Measurements from ENCODE around the gene GP1BB.

The GP1BB gene

DNA sequence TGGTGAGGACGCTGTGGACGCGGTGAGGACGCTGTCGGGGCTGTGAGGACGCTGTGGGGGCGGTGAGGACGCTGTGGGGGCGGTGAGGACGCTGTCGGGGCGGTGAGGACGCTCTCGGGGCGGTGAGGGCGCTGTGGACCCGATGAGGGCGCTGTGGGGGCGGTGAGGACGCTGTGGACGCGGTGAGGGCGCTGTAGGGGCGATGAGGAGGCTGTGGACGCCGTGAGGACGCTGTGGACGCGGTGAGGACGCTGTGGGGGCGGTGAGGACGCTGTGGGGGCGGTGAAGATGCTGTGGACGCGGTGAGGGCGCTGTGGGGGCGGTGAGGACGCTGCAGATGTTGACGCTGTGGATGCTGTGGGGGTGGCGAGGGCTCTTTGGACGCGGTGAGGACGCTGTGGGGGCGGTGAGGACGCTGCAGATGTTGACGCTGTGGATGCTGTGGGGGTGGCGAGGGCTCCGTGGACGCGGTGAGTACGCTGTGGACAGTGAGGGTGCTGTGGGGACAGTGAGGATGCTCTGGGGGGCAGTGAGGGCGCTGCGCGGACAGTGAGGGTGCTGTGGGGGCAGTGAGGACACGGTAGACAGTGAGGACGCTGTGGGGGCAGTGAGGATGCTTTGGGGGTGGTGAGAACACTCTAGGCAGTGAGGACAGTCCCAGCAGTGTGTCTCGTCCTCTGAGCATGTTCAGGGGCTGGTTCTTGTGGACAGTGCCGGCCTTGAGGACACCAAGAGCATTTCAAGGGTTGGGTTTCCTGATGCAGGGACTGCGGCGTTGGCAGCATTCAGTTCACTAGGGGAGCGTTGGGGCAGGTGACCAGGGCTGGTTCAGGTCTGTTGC, 4.2 kb downstream of the GP1BB start:
- no peak for DNase-seq

DNA sequence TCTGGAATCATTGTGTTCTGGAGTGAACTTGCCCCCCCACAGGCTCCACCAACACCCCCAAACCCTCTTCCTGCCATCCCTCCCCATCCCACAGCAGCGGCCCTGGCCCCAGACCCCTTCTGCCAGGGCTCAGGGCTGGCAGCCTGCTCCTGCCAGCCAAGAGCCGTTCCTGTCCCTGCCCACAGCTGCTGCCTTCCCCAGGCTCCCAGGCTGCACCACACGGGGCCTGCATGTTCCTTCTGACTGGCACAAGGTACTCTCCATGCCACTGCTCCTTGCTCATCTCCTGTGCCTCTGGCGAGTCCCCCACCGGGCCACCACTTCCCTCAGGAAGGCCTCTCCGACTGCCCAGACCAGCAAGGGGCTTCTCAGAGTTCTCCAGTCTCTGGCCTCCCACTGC, 4.9 kb downstream of the GP1BB start:
- no peak for DNase-seq

DNA sequence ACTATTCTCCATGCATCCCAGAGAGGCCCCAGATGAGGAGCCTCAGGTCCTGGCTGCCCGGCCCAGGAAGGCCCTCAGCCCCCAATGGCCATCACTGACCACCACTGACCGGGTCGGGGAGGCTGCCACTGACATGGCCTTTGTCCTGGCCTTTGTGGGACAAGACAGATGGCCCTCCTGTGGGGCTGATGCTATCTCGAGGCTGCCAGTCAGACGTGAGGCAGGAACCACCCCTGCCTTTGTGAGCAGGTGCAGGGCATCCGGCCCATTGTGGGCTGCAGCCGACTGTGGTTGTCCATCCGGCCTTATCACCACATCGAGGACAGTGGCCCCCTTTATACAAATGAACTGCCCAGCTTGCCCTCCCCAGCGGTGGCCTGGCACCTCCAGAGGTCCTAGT, 5.5 kb downstream of the GP1BB start:
- no peak for DNase-seq

DNA sequence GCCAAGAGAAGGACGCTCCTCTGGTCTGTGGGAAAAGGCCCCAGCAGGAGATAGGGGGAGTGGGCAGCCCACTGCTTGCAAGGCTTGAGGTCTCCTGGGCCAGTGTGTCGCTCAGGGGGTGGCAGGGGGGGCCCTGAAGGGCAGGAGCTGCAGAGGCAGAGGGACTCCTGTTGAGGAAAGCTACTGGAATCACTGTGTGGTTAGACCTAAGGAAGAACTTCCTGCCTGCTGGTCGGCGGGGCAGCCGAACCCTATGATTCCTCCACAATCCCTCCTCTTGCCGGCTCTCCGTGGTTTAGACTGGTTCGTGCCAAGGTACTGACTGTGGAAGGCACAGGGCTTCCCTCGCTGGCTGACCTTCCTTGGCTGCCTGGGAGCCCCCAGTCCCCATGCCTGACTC, 6.2 kb downstream of the GP1BB start:
- no peak for DNase-seq

DNA sequence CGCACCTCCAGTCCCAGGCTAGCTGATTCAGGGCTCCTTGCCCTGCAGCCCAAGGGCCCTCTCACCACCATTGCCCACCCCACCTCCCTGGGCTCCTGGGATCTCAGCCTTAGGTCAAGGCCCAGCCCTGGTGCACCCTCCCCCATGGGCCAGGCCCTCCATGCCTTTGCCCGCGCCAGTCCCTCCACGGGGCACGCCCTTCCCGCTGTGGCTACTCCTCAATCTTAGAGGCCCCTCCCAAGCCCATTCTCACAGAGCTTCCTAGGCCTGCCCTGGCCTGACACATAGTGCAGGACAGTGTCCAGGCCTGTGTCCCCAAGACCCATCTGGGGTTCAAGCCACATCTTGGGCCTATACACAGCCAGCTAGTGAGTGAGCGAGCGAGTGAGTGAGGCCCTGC, 6.9 kb downstream of the GP1BB start:
- no peak for DNase-seq

DNA sequence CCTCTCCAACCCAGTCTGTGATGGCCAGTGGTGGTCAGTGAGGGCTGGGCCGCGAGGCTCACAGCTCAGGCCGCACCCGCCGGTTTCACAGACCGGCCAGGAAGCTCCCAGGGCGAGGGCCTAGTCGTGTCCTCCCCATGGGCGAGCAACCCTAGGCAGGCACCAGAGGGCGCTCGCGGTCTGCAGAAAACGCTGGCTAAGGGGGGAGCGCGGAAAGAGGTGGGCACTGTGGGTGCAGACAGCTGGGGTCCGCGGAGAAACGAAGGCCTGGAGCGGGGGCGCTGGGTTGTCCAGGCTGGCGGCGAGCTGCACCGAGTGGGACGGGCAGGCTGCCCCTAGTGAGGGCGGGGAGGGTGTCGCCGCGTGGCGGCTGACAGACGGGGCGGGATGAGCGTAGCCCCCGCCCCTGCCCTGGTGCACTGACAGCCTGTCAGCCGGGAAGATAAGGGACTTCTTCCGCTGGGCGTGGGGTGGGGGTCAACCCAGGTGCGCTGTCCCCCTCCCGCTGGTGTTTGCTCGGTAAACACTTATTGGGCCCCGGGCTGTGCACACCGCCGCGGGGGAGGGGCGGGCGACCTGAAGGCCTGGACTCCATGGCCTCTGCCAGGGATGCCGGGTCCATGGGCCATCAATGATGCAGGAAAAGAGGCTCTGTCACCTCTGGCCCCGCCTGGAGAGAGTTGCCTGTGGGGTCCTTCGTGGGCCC, 7.5 kb downstream of the GP1BB start:
- DNase-seq = peak; percentile 95

DNA sequence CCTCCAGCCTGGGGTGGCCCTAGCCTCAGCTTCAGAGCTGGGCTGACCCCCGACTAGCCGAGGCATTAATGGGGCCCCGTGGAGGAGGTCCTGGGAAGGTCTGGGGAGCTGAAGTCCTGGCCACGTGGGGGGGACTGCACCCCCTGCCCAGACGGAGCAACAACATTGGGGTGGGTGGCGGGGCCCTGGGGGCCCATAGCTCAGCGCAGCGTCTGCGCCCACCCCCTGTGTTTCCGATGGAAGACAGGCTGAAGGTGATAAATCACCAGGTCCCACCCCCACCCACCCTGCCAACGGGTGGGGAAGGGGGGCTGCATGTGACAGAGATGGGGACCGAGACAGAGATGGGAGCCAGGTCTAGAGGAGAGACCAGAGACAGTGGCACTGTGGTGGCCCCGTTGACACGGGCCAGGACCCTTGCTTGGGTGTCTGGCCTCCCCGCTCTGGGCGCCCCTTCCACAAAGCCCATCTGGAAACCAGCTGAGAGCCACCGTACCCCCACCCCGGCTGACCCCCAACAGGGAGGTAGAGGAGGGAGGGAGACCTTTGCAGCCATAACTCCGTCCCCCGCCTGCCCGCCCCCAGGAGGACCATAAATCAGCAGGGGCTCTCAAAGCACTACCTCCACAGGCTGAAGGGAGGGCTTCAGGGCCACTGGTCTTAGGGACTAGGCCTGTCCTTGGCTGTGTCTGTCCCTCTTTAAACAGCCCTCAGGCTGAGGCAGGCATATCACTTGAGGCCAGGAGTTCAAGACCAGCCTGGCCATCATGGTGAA, 8.2 kb downstream of the GP1BB start:
- no peak for DNase-seq

DNA sequence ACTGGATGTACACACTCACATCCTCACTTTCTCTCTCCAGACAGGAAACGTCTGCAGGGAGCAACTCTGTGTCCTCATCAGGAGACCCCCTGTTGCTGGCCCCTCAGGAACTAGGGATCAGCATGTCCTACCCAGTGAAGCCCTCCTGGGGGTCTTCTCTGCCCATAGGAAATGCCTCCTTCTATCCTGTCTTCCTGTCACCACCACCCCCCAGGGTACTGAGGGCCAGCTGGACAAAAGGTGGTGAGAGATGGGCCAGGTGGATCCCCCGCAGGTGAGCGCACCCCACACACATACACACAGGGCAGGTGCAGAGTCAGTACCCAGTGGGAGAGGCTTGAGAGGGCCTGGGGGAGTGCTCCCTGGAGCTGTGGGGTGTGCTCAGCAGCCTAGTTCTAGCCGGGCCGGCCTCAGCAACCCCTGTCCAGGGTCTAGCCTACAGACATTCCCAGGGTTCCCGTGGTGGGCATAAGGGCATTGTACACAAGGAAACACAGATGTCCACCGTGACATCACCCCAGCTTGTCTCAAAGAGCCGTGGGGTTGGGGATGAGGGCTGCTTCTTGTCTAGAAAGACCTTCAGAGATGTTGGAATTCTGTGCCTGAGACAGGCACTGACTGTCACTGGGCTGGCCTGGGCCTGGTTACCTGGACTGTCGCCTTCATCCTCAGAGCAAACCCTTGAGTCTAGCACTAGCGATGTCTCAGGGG, 9.2 kb downstream of the GP1BB start:
- DNase-seq = no peak

DNA sequence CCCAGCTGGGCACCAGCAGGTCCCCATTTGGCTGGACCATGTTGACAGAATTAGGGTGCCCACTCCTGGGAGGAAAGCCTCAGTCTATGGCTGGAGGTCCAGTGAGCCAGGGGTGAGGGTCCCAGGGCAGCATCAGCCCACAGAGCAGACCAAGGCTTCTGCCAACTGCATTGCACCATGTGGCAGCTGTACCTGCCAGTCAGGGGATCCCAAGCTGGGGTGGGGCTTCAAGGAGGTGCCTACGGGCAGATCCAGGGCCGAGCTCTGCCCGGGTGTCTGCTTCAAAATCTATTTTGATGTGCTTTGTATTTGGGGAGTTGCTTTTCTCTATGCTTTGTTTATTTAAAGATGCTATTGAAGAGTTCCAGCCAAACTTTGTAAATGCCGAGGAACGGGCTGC, 10.4 kb downstream of the GP1BB start:
- no peak for DNase-seq

DNA sequence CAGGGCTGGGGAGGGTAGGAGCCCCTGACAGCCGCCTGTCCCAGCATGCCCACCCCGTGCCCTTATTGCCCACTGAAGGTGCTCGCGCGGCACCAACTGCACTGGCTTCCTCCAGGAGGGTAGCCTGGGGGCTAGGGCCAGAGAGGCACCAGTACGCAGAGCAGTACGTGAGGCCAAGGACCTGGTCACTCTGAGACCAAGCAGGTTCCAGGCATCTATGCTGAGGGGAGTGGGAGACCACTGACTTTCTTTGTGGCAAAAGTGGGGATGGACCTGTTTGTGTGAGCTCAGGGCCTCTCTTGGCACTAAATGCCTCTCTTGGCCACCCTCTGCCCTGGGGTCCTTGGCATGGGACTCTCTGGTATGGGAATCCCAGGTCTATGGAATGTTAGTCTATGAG, 10.8 kb downstream of the GP1BB start:
- DNase-seq = no peak

DNA sequence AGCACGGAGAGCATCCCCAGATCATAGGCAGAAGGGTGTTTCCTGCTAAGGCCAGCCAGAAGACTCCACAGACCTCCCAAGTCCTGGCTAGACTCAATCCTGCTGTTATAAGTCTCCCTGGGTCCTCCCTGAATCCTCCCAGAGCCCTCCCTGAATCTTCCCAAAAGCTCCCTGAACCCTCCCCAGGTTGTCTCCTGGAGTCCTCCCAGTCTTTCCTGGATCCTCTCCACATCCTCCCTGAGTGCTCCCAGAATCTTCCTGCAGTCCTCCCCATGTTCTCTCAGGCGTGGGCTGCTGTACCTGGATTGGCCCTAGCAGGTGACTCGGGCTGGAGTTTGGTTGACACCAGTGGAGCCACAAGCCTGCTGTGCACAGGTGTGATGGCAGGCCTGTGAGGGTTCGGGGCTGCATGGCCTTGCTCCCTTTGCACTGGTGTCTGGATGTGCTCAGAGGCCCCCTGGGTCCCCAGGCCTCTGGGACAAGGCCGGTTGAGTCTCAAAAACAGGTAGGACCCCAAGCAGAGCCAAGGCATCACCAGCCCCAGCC, 11.6 kb downstream of the GP1BB start:
- DNase-seq = no peak

DNA sequence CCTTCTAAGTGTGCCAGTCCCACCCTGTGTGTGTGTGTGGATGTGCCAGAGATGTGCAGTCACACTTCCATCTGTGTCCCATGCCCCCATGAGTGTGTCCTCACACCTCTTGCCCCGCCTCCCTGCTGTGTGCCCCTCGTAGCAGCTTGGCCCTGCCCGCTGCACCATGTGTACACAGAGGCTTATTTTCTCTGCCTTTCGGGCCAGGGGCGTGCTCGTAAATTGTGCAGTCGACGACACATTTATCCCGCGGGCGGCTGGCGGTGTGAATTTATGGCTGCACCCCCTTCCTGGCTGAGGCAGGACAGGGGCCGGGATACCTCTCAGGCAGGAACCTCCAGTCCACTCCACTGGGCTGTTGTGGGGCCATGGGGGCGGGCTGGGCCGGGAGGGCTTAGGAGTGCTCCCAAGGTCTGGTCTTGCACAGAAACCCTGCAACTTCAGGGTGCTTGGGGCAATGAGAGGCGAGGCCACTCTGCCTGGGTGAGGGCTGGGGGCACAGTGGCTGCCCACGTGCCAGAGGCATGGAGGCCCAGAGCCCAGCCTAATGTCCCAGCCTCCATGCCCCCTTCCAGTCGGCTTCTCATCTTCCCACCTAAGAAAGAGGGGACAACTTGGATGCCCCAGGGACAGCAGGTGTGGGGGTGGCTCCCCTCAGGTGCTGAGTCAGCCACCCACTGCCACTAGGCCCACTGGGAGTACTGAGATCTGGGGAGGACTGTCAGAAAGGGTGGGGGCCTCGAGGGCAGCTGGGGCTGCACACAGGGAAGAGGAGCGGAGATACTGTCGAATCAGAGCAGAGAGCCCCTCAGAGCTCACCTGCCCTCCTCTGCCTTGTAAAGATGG, 12.5 kb downstream of the GP1BB start:
- no peak for DNase-seq

DNA sequence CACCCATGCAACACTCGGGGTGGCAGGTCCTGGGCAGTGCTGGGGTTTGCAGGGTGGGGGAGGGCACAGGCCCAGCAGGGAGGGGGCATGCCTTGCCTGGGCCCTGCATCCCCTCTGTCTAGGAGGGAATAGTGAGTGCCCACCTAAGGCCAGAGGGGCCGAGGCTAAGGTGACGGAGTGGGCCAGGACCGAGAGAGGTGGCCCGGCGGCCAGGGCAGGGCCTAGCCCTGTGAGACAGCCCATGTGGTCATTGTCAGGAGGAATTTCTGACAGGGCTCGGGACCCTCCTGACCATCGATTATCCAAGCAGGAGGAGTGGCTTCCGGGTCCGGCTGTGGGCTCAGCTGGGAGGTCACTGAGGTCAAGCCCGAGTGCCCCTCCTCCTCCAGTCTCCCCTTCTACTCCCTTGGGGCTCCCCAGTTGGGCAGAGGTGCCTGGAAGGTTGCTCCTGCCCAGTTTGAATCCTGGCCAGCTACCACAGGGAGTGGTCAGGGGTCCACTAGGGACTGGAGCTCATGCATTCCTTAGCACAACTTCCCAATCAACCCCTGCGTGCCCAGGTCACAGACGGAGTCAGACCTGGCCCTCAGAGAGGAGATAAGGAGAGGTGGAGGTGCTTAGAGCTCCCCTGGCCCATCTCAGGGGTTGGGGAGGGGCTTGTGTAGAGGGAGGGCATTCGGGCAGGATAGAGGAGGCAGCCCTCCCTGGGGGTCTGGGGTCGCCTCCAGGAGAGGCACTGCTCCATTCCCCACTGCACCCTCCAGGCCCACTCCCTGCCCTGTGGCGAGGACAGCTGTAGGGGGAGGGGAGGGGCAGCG, 14.7 kb downstream of the GP1BB start:
- no peak for DNase-seq

DNA sequence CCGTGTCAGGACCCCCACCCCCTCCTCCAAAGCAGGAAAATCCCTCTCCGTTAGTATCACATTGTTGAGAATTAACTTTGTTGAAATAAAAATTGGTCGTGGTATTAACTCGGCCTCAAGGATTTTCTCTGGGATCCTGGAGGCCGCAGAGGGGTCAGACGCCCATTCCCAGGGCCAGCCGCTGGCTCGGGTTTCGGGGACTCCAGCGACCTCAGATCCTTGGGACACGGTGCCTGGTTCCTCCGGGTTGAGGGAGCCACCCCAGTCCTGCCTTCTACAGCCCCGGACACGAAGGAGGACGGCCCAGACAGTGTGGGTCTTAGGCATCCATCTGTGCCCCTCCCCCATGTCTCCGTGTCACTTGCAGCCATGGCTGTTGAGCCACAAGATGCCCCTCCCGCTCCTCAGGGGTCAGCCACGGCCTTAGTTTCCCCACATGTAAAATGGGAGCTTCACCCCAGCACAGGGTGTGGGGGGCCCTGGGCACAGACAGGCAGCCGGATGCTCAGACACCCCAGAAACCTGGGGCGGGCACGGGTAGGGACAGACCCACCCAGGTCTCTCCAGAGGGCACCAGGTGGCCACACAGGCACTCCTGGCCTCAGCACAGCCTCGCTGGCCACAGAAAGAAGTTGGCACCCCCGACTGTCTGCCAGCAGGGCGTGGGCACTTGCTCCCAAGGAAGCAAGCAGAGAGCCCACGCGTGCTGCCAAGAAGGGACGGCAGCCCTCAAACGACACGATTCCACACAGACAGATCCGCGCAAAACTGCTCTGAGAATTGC, 15.5 kb downstream of the GP1BB start:
- DNase-seq = no peak

DNA sequence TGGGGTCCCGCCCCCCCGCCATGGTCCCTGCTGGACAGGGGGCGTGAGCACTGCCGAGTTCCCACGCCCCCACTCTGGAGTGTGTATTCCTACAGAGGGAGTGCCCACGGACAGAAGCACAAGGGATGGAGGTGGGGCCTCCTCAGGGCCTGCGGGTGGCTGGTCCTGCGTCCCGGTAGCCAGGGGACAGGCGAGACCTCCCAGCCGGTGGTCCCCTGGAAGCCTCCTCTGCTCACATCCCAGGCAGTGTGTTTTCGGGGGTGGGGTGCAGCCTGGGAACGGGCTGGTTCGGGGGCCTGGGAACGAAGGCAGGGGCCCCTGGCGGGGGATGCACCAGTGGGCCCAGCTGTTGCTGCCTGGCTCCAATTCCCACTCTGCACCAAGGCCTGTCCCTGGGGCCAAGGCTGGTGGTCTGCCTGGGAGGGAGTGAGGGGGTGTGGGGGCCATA, 16.1 kb downstream of the GP1BB start:
- no peak for DNase-seq

DNA sequence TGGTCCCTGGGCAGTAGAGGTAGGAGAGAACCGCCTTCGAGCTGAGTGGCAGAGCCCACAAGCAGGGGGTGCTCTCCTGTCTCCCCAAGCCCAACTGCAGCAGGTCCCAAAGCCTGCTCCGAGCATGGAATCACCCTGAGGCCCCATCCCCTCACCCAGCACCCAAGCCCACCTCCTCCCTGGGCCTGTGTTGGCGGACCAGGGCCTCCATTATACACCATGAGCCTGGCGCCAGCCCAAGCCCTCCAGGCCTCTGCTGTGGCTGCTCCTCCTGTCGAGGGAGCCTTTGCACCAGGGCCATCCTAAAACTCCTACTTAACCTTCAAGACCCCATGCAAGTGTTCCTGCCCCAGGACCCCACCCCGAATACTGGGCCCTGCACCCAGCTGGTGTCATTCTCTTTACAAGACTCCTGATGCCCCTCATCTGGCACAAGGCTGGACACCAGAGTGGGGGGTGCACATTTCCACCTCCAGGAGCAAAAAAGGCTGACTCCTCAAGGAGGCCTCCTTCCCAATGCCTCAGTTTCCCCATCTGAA, 16.6 kb downstream of the GP1BB start:
- DNase-seq = no peak

DNA sequence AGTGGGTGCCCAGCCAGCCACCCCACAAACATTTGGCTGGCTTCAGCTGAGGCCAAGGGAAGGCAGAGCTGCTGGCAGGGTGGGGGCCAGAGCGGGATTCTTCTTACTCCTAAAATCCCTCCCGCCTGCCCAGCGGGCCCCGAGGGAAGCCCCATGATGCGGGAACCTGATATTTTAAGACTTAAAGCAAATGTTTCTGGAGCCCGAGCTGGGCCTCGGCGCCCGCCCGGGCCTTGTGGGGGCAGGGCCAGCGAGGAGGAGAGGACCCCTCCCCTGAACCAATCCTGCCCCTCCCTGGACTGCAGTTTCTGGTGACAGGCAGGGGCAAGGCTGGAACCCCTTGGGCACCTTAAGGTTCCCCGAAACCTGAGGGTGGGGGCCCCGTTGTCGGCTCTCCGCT, 17.2 kb downstream of the GP1BB start:
- no peak for DNase-seq

DNA sequence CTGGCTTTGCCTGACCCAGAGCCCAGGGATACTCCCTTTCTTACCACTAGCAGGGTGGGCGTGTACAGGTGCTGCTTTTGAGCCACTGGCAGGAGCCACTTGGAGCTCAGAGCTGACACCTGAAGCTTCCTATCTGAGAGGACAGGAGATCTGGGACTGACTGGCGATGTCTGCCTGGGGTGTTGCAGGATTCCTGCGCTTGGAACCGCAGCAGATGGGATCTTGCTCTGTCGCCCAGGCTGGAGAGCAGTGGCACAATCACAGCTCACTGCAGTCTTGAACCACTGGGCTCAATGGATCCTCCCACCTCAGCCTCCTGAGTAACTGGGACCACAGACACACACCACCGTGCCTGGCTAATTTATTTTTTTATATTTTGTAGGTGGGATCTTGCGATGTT, 17.7 kb downstream of the GP1BB start:
- no peak for DNase-seq

DNA sequence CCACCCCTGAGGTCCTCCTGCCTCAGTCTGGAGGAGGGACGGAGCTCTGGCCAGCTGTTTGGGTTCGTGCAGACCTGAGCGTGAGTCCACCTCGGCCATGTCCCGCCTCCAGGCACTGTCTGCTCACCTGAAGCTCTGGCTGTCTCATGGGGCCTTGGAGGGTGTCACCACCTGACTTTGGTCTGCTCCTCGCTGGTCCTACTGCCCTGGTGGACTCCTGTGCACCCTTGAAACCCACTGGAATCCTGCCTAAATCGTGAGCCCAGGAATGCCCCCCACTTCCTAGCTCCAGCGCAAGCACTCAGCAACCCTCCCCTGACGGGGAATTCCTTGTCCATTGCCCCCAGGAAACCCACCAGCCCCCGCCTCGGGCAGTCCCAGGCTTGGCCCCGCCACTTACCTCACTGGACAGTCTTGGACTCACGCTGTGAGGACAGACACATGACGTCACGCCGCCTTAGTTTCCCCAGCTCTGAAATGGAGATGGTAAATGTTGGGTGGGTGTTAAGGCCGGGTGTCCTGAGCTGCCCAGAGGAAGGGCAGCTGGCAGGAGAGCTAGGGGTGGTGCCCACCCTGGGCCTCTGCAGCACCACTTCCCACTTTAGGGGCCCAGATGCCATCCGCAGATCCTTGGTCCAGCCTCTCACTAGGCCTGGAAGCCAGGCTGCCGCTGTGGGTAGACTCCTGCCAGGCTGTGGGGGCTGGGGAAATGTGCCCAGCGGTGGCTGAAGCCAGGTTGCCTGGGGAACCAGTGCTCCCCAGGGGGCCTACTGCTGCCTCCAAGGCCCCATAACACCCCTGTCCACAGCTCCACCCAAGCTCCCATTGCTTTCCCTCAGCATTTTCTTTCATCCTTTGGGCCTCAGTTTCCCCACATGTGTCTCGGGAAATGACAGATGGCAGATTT, 19.1 kb downstream of the GP1BB start:
- DNase-seq = no peak

Measured in OCI-M1 (cell line).